Measurements from ENCODE around the gene ELK3.

The ELK3 gene

DNA sequence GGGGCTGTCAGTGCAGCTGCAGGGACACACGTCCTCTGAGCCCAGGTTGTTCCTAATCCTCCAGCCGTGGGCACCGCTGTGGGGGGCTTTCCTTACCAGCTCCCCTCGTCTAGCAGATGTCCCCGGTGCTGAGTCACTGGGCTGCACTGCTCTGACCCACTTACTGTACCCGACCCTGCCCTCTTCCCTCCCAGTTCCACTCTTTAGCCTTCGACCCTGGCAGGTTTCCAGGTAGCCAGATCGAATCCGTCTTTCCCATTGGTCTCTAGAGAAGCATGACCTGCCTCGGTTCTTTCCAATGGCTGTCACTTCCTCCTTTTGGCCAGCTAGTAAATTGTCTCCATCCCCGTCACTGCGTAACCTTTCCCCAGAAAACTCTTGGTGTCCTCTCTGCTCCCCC, 48.4 kb downstream of the ELK3 start (continued):
- TF ChIP-seq ZNF529 (tag by site-specific recombination; IDR thresholded peaks at IDR 0.05; ENCODE audit: insufficient replicate concordance), result no peak
- TF ChIP-seq ZNF132 (tag by site-specific recombination; IDR thresholded peaks at IDR 0.05; ENCODE audit: borderline replicate concordance), result no peak
- TF ChIP-seq BCL11B (tag by site-specific recombination; IDR thresholded peaks at IDR 0.05; ENCODE audit: low read depth), result no peak
- no peak for TF ChIP-seq ZNF585B (tag by site-specific recombination; IDR thresholded peaks at IDR 0.05)
- TF ChIP-seq ZSCAN16 (tag by site-specific recombination; IDR thresholded peaks at IDR 0.05), result no peak
- no peak for TF ChIP-seq ZNF37A (tag by site-specific recombination; IDR thresholded peaks at IDR 0.05)

DNA sequence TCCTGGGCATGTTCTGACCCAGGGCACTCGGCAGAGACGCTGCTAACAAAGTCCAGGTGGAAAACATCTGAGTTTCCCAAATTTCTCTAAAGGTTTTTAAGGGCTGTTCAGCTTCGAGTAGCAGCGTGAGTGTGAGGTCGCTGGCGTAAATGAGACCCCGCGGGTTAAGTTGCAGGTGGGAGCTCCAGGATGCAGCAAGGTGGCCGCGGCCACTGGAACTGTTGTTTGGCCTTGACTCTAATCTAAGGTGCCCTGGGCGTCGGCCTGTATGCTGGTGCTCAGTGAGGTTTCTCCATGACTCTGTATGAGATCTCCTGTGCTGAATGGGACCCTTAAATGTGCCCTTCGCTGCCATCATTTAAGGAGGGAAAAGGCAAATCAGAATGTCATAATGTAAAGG, 50.7 kb downstream of the ELK3 start:
- H3K9me3 ChIP-seq (ENCODE audit: control insufficient read depth, insufficient read depth, low read depth, low read length), result no peaks in the 10 kb centered on the region
- ChIA-PET CTCF (no interaction called here), POLR2A (interaction anchor here (0.6 kb wide), 1 partner anchor 146 kb away, joined by 6 read pairs; no protein-coding TSS in a partner anchor)
- TF ChIP-seq PRDM1 (tag by site-specific recombination; IDR thresholded peaks at IDR 0.05) (no peak), TRIM28 (IDR thresholded peaks at IDR 0.05; ENCODE audit: borderline replicate concordance, low read length) (no peak), ZNF174 (tag by site-specific recombination; IDR thresholded peaks at IDR 0.05) (no peak), FEZF1 (tag by site-specific recombination; IDR thresholded peaks at IDR 0.05) (no peak), ZNF433 (tag by site-specific recombination; IDR thresholded peaks at IDR 0.05; ENCODE audit: low read depth) (no peak), SETDB1 (IDR thresholded peaks at IDR 0.05; ENCODE audit: insufficient read length, low read length) (no peak), MEIS1 (CRISPR knock-in tag; IDR thresholded peaks at IDR 0.05; ENCODE audit: borderline replicate concordance) (no peak), ZIC2 (tag by site-specific recombination; IDR thresholded peaks at IDR 0.05) (no peak), ZNF24 (tag by site-specific recombination; IDR thresholded peaks at IDR 0.05) (no peak), ZNF585B (tag by site-specific recombination; IDR thresholded peaks at IDR 0.05) (no peak), PRDM2 (tag by site-specific recombination; IDR thresholded peaks at IDR 0.05; ENCODE audit: borderline replicate concordance) (no peak), ZNF777 (tag by site-specific recombination; IDR thresholded peaks at IDR 0.05; ENCODE audit: borderline replicate concordance) (no peak), ZNF747 (tag by site-specific recombination; IDR thresholded peaks at IDR 0.05) (no peak), GLIS2 (tag by site-specific recombination; IDR thresholded peaks at IDR 0.05) (no peak), ZNF184 (tag by site-specific recombination; IDR thresholded peaks at IDR 0.05) (no peak), ZNF350 (tag by site-specific recombination; IDR thresholded peaks at IDR 0.05) (no peak), ZNF510 (tag by site-specific recombination; IDR thresholded peaks at IDR 0.05; ENCODE audit: insufficient replicate concordance) (no peak)
- TF ChIP-seq, protein P1, sequence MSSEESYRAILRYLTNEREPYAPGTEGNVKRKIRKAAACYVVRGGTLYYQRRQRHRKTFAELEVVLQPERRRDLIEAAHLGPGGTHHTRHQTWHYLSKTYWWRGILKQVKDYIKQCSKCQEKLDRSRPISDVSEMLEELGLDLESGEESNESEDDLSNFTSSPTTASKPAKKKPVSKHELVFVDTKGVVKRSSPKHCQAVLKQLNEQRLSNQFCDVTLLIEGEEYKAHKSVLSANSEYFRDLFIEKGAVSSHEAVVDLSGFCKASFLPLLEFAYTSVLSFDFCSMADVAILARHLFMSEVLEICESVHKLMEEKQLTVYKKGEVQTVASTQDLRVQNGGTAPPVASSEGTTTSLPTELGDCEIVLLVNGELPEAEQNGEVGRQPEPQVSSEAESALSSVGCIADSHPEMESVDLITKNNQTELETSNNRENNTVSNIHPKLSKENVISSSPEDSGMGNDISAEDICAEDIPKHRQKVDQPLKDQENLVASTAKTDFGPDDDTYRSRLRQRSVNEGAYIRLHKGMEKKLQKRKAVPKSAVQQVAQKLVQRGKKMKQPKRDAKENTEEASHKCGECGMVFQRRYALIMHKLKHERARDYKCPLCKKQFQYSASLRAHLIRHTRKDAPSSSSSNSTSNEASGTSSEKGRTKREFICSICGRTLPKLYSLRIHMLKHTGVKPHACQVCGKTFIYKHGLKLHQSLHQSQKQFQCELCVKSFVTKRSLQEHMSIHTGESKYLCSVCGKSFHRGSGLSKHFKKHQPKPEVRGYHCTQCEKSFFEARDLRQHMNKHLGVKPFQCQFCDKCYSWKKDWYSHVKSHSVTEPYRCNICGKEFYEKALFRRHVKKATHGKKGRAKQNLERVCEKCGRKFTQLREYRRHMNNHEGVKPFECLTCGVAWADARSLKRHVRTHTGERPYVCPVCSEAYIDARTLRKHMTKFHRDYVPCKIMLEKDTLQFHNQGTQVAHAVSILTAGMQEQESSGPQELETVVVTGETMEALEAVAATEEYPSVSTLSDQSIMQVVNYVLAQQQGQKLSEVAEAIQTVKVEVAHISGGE (tag by site-specific recombination; conservative IDR thresholded peaks at IDR 0.05; ENCODE audit: low read depth), result no peak
- no peaks in the 10 kb centered on the region for H3K4me1 ChIP-seq (ENCODE audit: control insufficient read depth, insufficient read depth, low read length)
- no peak overlapping the region for H3K4me3 ChIP-seq (ENCODE audit: low read depth, low read length)
- peaks cover 0 to 29% of the 10 kb centered on the region in 2 experiments; a peak in 2 of 3 replicates for H3K36me3 ChIP-seq (ENCODE audit: control insufficient read depth in 2 of 2, insufficient read depth in 1 of 2, low read length in 2 of 2)
- H3K27ac ChIP-seq (ENCODE audit: extremely low read depth, low read depth, low read length), result no peak overlapping the region

Data from HEK293 (cell line).